ENCODE measurements around the gene PRSS53.

Gene PRSS53

GRCh38 chr16:31043898-31044481 lies 44.8 kb downstream of the PRSS53 start:
- no peak for DNase-seq (ENCODE audit: low spot score)

GRCh38 chr16:31043352-31043751 lies 45.4 kb downstream of the PRSS53 start:
- DNase-seq (ENCODE audit: low spot score): no peak

- no peak for DNase-seq (ENCODE audit: low spot score)
Observed at GRCh38 chr16:31042866-31043265, 45.9 kb downstream of the PRSS53 start.

- DNase-seq (ENCODE audit: low spot score): no peak
Observed at GRCh38 chr16:31038993-31039392, 49.8 kb downstream of the PRSS53 start.

GRCh38 chr16:31036691-31037090 lies 52.1 kb downstream of the PRSS53 start:
- no peak for DNase-seq (ENCODE audit: low spot score)

- DNase-seq (ENCODE audit: low spot score): peak; percentile 86
Observed at GRCh38 chr16:31033709-31034492, 54.8 kb downstream of the PRSS53 start.
